ENCODE measurements around the gene SUPT5H. TPM values are rescaled to one million over a fixed set of nuclear protein-coding genes. Genes with fewer than 3 reads are reported as not detected.

SUPT5H gene

Small RNAs within 50 kb of the gene (small RNA-seq; reads per million reads assigned to genes)
- not detected for gene MIR4530

All from skeletal muscle satellite cell (primary cell).